Measurements from ENCODE around the gene B4GALNT2. TPM values are rescaled to one million over a fixed set of nuclear protein-coding genes. Genes with fewer than 3 reads are reported as not detected.

The B4GALNT2 gene
- total and polyA plus RNA-seq, 2 donors (not counting 3 experiments of a cell fraction or from before 2014, with no cell fraction given) = 0.11 TPM; not detected in 1

DNA sequence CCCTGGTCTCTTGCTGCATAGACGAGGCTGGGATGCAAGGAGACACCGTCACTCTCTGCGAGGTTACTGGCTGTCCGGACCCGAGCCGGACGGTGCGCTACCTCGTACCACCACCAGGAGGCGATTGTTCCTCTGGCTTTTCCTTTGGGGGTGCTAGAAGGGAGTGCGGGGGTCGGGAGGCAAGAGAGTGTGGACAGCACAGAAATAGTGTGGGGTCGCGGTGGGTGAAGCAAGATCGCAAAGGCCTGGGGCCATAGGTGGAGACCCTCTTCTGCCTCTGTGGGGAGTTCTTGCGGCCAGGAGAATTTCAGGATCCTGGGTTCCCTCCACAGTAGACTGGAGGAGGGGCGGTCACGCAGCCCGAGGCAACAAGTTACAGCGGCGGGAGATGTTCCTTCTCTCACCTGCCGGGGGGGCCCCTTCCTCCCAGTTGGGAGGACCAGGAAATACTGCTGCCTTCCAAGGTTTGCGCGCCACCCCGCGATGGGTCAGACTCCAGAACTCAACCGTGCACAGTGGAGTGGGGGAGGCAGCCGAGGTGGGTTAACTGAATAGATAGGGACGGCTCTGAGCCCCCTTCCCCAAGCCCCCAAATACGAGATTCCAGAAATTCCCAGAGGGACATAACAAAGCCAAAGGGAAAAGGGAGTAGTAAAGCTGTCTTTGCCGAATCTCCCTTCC is 91.1 kb downstream of the B4GALNT2 start:
- H3K79me2 ChIP-seq (ENCODE audit: control insufficient read depth, insufficient read depth, low read length) = no peaks in the 10 kb centered on the region
- H3K4me1 ChIP-seq (ENCODE audit: control insufficient read depth, extremely low read depth, insufficient read depth, low read length) = peaks cover 11% of the 10 kb centered on the region
- no peaks in the 10 kb centered on the region for H3K9me1 ChIP-seq (replicated peaks; ENCODE audit: control insufficient read depth, extremely low read depth, insufficient read depth, low read length)
- no peak overlapping the region for H2AFZ ChIP-seq (ENCODE audit: low read depth, low read length)
- no peak for TF ChIP-seq POLR2AphosphoS5 (IDR thresholded peaks at IDR 0.05; ENCODE audit: insufficient read depth, low read depth, low read length)
- no peak for TF ChIP-seq EZH2 (IDR thresholded peaks at IDR 0.05; ENCODE audit: borderline replicate concordance, low read depth, low read length, severe bottlenecking)
- TF ChIP-seq, protein P1, sequence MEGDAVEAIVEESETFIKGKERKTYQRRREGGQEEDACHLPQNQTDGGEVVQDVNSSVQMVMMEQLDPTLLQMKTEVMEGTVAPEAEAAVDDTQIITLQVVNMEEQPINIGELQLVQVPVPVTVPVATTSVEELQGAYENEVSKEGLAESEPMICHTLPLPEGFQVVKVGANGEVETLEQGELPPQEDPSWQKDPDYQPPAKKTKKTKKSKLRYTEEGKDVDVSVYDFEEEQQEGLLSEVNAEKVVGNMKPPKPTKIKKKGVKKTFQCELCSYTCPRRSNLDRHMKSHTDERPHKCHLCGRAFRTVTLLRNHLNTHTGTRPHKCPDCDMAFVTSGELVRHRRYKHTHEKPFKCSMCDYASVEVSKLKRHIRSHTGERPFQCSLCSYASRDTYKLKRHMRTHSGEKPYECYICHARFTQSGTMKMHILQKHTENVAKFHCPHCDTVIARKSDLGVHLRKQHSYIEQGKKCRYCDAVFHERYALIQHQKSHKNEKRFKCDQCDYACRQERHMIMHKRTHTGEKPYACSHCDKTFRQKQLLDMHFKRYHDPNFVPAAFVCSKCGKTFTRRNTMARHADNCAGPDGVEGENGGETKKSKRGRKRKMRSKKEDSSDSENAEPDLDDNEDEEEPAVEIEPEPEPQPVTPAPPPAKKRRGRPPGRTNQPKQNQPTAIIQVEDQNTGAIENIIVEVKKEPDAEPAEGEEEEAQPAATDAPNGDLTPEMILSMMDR (IDR thresholded peaks at IDR 0.05; ENCODE audit: extremely low read depth in 1 of 2, insufficient read depth in 1 of 2, low read depth in 1 of 2, low read length in 2 of 2) = peak; percentile 78 to 83
- peaks cover 16 to 22% of the 10 kb centered on the region in 2 experiments for H3K27me3 ChIP-seq (ENCODE audit: control insufficient read depth in 2 of 2, insufficient read depth in 2 of 2, low read length in 2 of 2)
- DNase-seq (ENCODE audit: low read depth, low spot score) (no peak), FAIRE-seq (peak; percentile 80)
- intact Hi-C loops (cut with micrococcal nuclease) = no loop called here
- POLR2A ChIA-PET = no interaction called here
- BruUV-seq (replicated peaks) = no TSS peak
- no peak overlapping the region for H3K9ac ChIP-seq (replicated peaks; ENCODE audit: extremely low read depth, insufficient read depth, low read length)
- H3K4me2 ChIP-seq (ENCODE audit: insufficient read depth, low read length) = peak overlapping the region; percentile 25
- H3K36me3 ChIP-seq (ENCODE audit: control insufficient read depth in 2 of 2, extremely low read depth in 1 of 2, insufficient read depth in 2 of 2, low read length in 2 of 2) = peaks cover 2 to 15% of the 10 kb centered on the region in 2 experiments
- no peak overlapping the region for H3K27ac ChIP-seq (ENCODE audit: insufficient read depth, low read depth, low read length)
- CTCF ChIA-PET = interaction anchor here (0.7 to 13.3 kb wide), 8 partner anchors 9 to 67 kb away, joined by 3 to 212 read pairs (median 11); partner anchors contain the start of genes ABI3 and GNGT2
- no peaks in the 10 kb centered on the region for H3K9me3 ChIP-seq (replicated peaks; ENCODE audit: control insufficient read depth, insufficient read depth, low read length)
- no peak overlapping the region for H3K4me3 ChIP-seq (replicated peaks in 1 of 3; ENCODE audit: insufficient read depth in 1 of 3, low read depth in 1 of 3, low read length in 3 of 3)
- dilution Hi-C loops (cut with MboI; ENCODE audit: extremely low pct_ligation_motif_present, low sequenced_read_pairs) = no loop called here
- no peaks in the 10 kb centered on the region for H4K20me1 ChIP-seq (replicated peaks; ENCODE audit: control insufficient read depth, extremely low read depth, insufficient read depth, low read length)

All from endothelial cell of umbilical vein (primary cell).